Left colon (tissue), 2 donors: ENCODE results near the gene IGHMBP2. TPM values are rescaled to one million over a fixed set of nuclear protein-coding genes. Genes with fewer than 3 reads are reported as not detected.

Experiments
- ATAC-seq: fragments of 200-7000 bp; cut with Tn5 transposase; one replicate; pipeline ENCODE4 v1.9.1; 2020; ENCODE audit warnings: mild to moderate bottlenecking, moderate library complexity
- DNase-seq, 2 donors: peaks; one replicate each; pipeline ENCODE4 v3.0.0-alpha.2; 2020
- intact Hi-C, 2 donors: fragments of 100-400 bp; cut with DNase I in 1 of 2; cut with micrococcal nuclease in 1 of 2; formaldehyde crosslinking; loops; one replicate each; pipeline versions ENCODE4 v1.11.2 to v1.14.0; 2022; cut with DNase I, micrococcal nuclease
- total RNA-seq, 2 donors: library from RNA; stranded (reverse); fragmentation: NEBNext Ultra II Directional; extraction: Animal tissue kit (Norgen Biotek cat#: 25700); gene quantifications; one replicate each; pipeline ENCODE4 v1.2.1, GENCODE V29; 2021
- donor health status: DM: no; HTN: no; CAD: no.
- donor health status: DM: yes; HTN: yes; CAD: no.

IGHMBP2 gene
- total RNA-seq, 2 donors from 2014 or later = 17.5 to 20.8 TPM

DNA sequence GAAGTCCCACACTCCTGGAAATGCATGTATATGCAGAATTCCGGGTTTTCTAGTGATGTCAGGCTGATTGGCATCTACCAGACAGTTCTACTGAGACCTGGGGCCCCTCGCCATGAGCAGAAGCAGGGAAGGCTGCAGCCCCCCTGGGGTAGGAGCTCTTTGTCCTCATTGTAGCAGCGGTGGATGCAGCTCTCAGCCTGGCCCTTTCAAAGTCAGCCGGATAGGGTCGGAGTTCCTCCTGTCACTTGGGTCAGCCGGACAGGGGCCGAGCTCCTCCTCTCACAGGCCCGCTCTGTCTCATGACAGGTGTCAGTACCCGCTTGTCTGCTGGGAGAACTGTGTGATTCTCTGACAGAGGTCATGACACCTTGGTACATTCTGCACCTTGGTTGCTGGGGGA, 47.1 kb downstream of the IGHMBP2 start:
- intact Hi-C loops = no loop called here
- ATAC-seq (no peak), DNase-seq (no peak)

DNA sequence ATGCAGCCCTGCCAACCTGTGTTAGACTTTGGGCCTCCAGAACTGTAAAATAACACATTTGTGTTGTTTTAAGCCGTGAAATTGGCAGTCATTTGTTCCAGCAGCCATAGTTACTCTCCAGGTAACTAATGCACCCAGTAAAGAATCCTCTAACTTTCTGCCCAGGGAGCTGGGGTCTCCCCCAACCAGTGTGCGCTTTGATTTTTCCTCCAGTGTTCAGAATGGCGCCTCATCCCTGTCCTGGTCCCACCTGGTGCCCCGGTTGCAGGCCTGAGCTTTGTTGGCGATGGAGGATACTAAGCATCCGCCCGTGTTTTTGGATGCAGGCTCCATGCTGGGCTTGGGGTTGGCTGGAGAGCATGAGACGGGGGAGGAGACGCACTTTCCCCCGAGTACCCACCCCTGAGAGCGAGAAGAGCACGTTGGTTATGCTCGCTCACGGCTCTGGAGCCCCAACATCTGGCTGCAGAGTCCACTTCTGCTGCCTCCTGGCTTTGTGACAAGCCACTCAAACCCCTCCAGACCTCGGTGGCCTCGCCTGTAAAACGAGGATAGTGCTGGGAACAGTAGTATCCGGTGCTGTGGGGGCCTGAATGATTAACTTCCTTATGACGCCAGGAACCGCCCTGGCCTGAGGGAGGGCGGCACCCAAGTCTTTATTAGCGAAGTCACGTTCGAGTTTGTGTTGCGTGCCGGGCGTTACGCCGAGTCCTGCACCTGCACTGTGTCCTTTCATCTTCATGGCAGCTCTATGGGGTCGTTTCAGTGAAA, 51.3 kb downstream of the IGHMBP2 start:
- intact Hi-C loops = no loop called here
- DNase-seq (peak; percentile 76 to 83), ATAC-seq (peak; percentile 97)

DNA sequence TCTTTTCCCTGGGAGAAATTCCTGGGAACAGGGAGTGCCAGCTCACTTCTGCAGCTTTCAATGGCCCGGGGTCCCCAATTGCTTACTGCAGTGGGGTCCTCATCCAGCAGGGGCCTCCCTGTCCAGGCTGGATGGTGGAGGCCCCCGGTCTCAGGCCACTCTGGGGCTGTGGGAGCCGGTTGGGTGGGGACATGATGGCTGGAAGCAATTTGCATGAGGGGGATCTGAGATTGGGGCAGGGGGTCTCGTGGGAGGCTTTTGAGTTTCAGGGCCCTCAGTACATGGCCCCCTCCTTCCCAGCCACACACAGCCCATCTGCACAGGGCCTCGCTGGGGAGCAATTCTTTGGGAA, 51.9 kb downstream of the IGHMBP2 start:
- peak; percentile 1 for ATAC-seq
- intact Hi-C loops = no loop called here

DNA sequence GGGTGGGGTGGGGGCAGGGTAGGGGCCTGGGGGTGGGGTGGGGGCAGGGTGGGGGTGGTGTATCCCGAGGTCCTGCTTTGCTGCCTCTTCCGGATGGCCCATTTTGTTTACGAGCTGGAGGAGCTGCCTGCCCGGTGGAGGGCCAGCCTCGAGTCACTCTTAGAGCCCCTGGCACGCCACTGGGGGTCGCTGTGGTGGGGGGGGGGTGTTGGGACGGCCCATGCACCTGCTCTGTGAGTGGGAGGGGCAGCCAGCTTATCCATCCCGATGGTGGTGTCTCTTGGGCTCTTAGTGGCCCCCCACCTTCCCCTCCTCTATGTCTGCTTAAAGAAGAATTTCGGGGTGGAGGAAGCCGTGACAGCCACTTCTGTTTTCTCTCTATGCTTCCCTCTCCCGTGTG, 52.5 kb downstream of the IGHMBP2 start:
- intact Hi-C loops = no loop called here
- ATAC-seq (no peak), DNase-seq (no peak)

More for the DNA sequence above, 51.9 kb downstream of the IGHMBP2 start:
- no peak for DNase-seq

DNA sequence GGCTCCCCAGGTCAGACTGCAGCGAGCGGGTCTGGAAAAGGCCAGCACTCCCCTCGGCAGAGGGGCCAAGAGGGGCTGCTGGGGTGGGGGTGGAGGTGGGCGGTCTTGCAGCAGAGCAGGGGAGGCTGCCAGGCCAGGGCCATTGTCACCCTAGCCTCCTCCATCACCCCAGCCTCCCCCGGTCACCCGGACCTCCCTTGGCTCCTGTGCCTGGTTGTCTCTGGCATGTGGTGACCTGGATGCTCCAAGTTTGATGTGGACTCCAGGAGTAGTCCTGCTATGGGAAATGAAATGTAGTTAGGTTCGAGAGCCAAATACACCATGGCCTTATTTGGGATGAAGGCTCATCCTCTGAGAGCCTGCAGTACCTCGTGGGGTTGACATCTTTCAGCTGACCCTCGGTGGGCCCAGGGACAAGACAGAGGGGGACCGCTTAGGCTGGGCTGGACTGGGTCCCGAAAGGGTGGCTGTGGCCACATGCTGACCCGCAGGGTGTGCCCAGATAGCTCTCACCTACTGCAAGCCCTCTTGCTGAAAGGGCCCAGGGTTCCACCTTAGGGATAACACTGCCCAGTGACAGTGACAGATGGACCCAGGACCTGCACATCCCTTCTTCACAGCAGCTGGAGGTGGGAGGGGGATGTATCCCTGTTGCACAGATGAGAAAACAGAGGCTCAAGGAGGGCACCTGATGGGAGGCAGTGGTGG, 53.0 kb downstream of the IGHMBP2 start:
- DNase-seq (no peak), ATAC-seq (no peak)
- intact Hi-C loops = no loop called here

DNA sequence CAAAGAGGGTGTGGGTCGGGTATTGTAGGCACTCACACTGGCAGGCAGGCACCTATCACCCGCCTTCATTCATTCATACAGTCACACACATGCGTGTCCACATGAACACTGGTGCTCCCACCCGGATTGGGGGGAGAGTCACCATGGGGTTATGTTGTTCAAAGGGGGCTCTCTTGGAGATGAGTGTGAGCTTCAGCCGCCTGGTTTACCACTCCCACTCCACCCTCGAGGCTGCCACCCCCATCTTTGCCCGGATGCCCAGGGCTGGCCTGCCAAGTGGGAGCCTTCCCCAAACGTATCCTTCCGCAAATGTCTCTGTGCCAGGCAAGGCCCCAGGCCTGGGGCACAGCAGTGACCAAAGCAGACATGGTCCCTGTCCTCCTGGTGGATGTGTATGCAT, 54.5 kb downstream of the IGHMBP2 start:
- DNase-seq = no peak
- no peak for ATAC-seq
- intact Hi-C loops = no loop called here

DNA sequence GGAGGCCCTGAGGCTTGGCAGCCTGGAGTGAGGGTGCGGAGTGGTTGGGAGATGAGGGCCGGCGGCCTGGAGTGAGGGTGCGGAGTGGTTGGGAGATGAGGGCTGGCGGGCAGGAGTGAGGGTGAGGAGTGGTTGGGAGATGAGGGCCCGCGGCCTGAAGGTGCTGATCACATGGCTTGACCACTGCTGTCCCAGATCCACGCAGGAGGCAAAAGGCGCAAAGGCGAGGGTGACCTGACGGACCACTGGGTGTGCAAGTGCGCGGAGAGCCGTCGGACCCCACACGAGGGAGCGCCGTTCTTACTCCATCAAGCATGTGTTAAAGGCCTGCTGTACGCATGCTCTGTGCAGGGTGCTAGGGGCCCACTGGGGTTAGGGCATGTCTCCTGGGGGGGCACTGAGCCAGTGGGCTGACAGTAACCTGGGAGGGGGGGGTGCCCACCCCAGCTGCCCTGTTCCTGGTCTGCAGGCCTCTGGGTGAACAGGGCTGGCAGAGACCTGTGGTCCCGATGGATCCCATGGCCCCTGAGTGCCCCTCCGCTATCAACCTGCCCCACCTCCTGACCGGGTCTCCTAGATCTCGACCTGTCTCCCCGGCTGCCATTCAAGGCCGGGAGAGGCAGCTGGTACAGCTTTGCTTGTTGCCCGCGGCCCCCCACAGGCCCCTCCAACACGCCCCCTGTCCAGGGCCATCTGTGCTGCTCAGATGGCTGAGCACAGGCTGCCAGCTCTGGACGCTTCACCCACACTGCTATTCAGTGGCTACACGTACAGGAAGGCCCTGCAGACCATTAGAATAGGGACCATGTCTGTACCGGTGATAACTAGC, 56.0 kb downstream of the IGHMBP2 start:
- intact Hi-C loops = no loop called here
- no peak for DNase-seq
- ATAC-seq = no peak

DNA sequence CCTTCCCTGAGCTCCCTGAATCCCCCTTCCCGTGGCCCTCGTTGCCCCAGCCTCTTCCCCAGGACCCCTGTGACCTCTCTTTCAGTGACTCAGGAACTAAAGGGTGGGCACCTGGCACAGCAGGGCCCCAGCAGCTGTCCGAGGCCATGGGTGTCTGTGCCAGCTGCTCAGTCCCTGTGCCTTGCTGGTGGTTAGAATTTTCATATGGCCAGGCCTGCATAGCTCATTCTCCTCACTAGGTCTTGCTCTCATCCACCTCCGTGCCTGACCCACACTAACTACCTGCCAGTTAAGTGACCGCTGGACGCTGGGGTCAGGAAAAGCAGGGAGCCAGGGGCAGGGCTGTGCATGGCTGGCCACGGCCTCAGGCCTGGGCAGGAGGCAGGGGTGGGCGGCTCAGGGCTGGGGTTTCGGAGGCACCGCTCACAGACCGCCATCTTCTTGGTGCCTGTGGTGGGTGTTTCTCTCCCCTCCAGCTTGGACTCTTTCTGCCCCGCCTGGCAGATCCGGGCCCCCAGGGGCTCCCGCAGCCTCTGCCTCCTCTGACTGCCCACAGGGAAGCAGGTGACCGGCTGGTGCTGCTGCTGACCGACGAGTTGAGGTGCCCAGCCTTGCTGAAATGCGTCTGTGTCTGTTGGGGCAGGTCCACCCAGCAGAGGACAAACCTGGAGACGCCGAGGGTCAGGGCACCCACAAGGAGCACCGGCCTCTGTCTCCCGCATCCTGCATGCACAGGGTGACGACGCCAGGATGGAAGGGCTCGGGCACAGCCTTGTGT, 56.8 kb downstream of the IGHMBP2 start:
- no peak for DNase-seq
- intact Hi-C loops = no loop called here
- ATAC-seq = no peak

DNA sequence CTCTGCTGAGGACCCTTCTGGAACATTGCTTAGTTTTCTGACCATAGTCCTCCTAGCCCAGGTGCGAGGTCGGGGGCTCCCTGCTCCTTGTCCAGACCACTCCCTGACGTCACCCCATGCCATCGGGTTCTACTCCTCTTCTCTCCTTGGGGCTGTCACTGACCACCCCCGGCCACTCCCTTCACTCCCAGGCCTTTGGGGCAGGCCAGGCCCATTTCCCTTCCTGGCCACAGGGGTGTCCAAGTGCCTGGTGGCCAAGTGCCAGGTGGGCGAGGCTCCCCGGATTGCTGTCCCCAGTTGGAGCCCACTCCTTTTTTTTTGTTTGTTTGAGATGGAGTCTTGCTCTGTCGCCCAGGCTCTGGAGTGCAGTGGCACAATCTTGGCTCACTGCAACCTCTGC, 57.6 kb downstream of the IGHMBP2 start:
- DNase-seq (no peak), ATAC-seq (no peak)
- intact Hi-C loops = no loop called here

DNA sequence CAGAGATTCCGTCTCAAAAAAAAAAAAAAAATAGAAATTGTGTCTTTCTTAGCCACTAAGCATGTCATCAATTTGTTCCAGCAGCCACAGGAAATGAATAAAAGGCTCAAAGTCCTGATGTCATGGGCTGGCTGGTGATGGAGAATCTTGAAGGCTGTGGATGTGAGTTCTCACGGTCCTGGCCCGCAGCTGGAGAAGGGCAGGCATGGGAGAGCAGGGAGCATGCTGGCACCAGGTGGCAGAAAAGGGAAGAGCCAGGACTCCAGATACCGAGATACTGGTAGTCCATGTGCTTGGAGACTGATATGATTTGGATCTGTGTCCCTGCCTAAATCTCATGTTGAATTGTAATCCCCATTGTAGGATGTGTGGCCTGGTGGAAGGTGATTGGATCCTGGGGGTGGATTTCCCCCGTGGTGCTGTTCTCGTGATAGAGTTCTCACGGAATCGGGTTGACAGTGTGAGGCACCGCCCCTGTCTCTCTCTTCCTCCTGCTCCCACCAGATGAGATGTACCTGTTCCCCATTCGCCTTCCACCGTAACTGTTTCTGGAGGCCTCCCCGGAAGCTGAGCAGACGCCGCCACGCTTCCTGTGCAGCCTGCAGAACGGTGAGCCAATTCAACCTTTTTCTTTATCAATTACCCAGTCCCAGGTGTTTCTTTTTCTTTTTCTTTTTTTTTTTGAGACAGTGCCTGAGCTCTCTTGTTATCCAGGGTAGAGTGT, 59.0 kb downstream of the IGHMBP2 start:
- DNase-seq (no peak), ATAC-seq (peak; percentile 51)
- intact Hi-C loops = no loop called here

DNA sequence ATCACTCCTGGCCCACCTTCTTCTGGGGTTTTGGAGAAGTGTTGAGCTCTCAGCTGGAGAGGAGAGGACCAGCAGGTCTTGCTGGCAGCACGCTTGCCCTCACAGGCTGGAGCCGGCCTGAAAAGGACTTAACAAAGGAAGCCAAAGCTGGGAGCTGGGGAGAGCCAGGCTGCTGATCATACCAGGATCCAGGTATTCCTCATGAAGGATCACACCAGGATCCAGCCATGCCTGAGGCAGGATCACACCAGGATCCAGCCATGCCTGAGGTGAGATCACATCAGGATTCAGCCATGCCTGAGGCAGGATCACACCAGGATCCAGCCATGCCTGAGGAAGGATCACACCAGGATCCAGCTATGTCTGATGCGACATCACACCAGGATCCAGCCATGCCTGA, 60.1 kb downstream of the IGHMBP2 start:
- no peak for DNase-seq
- no peak for ATAC-seq
- intact Hi-C loops = no loop called here

DNA sequence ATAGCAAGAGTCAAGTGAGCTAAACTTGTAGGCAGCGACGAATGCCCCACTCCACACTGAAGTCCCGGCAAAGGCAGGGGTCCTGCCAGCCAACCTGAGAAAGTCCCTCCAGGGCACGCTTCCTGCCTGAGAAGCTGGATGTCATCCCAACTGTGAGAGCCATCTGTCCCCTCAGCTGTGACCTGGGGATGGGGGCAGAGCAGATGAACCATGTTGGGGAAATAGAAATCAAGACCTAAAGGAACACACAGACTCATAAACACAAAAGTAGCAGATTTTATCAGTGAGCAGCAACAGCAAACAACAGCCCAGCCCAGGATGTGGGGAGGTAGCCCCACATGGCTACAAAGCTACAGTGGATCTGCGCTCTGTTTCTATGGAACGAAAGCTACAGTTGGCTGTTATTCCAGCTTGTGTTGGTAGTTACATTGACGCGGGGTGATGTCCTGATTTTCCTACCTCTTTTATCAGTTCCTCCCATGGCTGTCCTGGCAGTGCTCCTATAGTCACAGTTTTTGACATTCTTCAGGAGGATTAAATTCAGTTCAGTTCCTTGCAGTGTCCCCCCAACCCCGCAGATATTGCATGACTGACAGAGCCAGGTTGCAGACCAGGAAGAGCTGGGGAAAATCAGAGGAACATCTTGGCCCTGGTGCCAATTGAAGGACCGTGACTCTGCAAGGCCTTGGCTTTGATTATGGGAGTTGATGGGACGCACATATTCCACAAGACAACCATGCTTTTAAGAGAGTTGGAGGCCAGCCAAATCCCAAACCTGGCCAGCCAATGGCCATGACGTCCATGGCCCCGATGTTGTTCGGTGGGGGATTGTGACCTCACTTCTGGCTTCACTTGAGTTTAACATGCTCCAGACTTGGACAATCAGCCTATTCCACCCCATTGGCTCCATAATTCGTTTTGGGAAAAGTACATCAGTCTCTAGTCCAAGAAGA, 62.5 kb downstream of the IGHMBP2 start:
- DNase-seq (no peak), ATAC-seq (no peak)
- intact Hi-C loops = no loop called here

DNA sequence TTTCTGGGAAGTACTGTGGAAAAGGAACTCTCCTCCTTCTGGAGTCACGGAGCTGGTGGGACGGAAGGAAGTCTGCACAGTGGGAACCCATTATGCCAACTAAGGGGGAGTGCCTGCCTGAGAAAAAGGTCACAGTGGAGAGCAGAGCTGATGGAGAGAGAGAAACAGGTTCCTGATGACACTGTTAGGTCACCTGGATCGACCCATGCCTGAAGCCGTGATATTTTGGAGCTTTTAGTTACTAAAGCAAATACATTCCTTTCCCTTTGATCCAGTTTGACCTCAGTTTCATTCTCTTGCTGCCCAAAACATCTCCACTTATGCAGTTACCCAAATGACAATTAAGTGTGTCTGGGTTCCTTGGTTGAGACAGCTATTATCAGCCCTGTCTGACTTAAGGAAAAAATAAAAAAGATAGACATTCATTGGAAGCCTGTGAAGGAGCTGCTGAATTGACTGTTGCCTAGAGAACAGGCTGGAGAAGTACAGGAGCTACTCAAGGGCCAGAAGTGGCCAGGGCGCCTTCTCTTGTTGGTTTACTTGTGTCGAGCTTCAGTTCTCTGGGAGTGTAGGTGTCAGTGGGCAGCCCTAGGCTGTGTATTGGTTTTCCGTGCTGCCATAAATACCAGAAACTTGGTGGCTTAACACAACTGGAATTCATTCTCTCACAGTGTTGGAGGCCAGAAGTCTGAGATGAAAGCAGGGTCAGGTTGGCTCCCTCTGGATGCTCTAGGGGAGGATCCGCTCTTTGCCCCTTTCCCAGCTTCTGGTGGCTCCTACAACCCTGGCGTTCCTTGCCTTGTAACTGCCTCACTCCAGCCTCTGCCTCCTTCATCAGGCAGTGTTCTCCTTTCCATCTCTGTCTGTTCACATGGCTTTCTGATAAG, 63.4 kb downstream of the IGHMBP2 start:
- ATAC-seq = no peak
- intact Hi-C loops = no loop called here
- no peak for DNase-seq

DNA sequence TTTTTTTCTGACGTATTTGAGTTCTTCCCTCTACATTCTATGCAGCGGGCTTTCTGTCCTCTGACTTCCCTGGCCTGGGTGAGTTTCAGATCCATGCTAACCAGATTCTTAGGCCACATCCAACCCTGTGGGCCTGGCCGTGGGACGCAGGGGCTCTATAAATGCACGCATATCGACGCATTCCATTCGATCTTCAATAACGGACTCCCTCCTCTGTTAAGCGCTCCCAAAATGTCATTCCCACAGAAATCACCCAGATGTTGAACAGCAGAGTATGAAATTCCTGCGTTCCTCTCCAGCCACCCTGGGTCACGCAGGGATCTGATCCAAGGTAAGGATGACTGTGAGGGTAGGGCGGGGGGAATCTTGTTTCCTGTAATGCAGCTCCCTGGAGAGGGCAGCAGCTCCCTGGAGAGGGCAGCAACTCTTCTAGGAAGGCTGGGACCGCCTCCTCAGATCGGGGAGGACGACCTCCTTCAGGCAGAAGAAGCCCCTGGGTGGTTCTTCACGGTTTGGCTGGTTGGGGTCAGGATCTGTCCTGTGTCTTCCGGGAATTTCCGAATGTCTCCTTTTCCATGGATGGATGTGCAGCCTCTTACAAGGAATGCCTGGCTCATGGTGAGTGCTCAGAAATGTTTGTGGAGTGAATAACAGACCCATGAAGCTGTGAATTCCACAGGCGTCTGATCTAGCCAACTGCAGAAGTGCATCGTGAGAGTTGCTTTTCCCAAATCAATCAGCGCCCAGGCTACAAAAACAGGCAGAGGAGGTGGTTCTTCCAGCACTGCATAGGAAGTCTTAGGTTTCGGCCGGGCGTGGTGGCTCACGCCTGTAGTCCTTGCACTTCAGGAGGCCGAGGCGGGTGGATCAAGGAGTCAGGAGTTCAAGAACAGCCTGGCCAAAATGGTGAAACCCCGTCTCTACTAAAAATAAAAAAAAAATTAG, 64.9 kb downstream of the IGHMBP2 start:
- ATAC-seq = no peak
- intact Hi-C loops = no loop called here
- peak in 1 of 2 donors; percentile 8 for DNase-seq

DNA sequence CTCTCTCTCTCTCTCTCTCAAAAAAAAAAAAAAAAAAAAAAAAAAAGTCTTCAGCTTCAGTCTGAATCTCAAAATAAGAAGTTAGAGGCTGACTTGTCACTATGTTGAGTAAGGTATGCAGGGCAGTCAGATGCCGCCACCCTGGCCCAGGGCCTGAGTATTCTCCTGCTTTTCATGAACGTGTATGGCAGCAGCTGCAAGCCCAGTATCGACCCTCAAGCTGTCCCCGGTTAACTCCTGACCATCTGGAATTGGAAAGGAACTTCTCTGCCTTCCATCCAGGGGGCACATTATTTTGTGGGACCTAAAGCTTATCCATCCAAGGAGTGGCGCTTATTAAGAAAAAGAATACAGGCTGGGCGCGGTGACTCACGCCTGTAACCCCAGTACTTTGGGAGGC, 65.7 kb downstream of the IGHMBP2 start:
- DNase-seq (no peak), ATAC-seq (no peak)

More for the DNA sequence above, 65.7 kb downstream of the IGHMBP2 start:
- intact Hi-C loops = no loop called here
